ENCODE data around the gene GANC. TPM values are rescaled to one million over a fixed set of nuclear protein-coding genes. Genes with fewer than 3 reads are reported as not detected.

GANC gene
- total RNA-seq, 1 donor from 2014 or later = 17.8 TPM

DNA sequence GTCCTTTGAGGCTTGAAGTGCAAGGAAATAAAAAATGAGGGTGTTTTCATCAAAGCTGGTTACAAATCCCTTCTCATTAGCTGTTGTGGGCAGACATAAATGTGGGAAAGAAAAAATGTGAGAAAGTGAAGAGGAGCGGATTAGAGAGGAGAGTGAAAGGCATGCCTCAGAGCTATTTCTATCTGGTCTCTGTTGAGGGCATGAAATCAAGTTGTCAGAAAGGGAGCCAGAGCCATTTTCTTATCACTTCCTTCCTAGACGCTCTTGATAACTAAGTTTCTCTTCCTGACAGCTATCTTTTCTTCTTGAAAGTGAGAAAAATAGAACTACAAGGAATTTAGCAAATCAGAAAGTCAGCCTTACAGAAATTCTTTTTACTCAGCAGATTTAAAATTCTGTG lies 65.5 kb downstream of the GANC start:
- no peak for DNase-seq
- H3K27ac Mint-ChIP-seq (ENCODE audit: unreplicated experiment) = no peak overlapping the region
- TF ChIP-seq, protein P1, sequence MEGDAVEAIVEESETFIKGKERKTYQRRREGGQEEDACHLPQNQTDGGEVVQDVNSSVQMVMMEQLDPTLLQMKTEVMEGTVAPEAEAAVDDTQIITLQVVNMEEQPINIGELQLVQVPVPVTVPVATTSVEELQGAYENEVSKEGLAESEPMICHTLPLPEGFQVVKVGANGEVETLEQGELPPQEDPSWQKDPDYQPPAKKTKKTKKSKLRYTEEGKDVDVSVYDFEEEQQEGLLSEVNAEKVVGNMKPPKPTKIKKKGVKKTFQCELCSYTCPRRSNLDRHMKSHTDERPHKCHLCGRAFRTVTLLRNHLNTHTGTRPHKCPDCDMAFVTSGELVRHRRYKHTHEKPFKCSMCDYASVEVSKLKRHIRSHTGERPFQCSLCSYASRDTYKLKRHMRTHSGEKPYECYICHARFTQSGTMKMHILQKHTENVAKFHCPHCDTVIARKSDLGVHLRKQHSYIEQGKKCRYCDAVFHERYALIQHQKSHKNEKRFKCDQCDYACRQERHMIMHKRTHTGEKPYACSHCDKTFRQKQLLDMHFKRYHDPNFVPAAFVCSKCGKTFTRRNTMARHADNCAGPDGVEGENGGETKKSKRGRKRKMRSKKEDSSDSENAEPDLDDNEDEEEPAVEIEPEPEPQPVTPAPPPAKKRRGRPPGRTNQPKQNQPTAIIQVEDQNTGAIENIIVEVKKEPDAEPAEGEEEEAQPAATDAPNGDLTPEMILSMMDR (IDR thresholded peaks at IDR 0.05; ENCODE audit: partially characterized antibody, unreplicated experiment) = no peak
- H3K4me3 Mint-ChIP-seq (ENCODE audit: unreplicated experiment) = no peak overlapping the region
- H3K9me3 Mint-ChIP-seq (ENCODE audit: unreplicated experiment) = peaks cover 4% of the 10 kb centered on the region
- H3K27me3 Mint-ChIP-seq (ENCODE audit: unreplicated experiment) = no peaks in the 10 kb centered on the region
- H3K36me3 Mint-ChIP-seq (ENCODE audit: unreplicated experiment) = peaks cover 7% of the 10 kb centered on the region
- no peaks in the 10 kb centered on the region for H3K4me1 Mint-ChIP-seq (ENCODE audit: low read depth, unreplicated experiment)

DNA sequence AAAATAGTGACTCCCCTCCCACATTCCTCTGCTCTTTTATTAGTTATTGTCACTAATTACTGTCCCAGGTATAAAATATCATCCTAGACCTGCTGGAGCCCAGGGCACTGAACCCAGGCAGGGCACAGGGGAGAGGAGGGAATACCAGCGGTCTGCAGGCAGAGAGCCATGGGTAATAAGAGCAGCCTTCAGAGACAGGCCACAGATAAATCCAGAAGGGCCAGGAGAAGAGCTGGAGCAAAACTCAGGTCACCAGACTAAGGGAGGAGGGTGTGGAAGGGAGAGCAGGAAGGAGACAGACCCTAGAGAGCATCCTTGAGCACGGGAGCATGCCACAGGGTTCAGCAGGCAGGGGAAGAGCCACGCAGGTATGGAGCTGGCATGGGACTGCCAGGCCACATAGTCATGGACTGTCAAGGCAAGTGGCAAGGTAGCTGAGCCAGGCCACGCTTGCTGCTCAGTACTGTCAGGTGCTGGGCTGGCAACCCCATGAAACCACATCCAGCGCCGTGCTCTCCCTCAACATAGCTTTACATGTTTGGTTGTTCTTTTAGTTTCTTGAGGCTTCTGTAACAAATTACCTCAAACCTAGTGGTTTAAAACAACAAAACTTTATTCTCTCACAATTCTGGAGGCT lies 70.7 kb downstream of the GANC start:
- H3K4me1 Mint-ChIP-seq (ENCODE audit: low read depth, unreplicated experiment) = no peaks in the 10 kb centered on the region
- H3K27me3 Mint-ChIP-seq (ENCODE audit: unreplicated experiment) = no peaks in the 10 kb centered on the region
- no peaks in the 10 kb centered on the region for H3K9me3 Mint-ChIP-seq (ENCODE audit: unreplicated experiment)
- TF ChIP-seq, protein P1 (IDR thresholded peaks at IDR 0.05; ENCODE audit: partially characterized antibody, unreplicated experiment) = no peak
- no peak for DNase-seq
- H3K36me3 Mint-ChIP-seq (ENCODE audit: unreplicated experiment) = peaks cover 4% of the 10 kb centered on the region
- no peak overlapping the region for H3K27ac Mint-ChIP-seq (ENCODE audit: unreplicated experiment)
- no peak overlapping the region for H3K4me3 Mint-ChIP-seq (ENCODE audit: unreplicated experiment)

DNA sequence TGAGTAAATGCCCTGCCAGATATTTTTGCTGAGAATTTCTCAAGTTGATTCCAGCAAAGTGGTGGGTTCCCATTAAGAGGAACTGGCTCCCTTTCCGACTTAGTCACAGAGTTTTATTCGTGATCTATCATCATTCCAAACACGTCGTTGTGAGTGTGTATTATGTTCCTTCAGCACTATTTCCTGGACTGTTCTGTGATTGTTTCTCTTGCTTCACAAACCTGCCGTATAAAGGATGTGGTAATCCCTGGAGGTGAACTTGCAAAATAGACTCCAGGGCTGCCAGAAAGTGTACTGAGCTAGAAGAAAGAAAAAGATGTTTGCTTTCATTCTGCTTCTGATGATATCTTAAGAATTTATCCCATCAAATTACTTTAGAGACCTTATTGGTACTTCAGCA lies 71.8 kb downstream of the GANC start:
- H3K36me3 Mint-ChIP-seq (ENCODE audit: unreplicated experiment) = peaks cover 4% of the 10 kb centered on the region
- DNase-seq = no peak
- H3K27ac Mint-ChIP-seq (ENCODE audit: unreplicated experiment) = no peak overlapping the region
- TF ChIP-seq, protein P1 (IDR thresholded peaks at IDR 0.05; ENCODE audit: partially characterized antibody, unreplicated experiment) = no peak
- H3K4me1 Mint-ChIP-seq (ENCODE audit: low read depth, unreplicated experiment) = no peaks in the 10 kb centered on the region
- H3K4me3 Mint-ChIP-seq (ENCODE audit: unreplicated experiment) = no peak overlapping the region
- no peaks in the 10 kb centered on the region for H3K9me3 Mint-ChIP-seq (ENCODE audit: unreplicated experiment)
- H3K27me3 Mint-ChIP-seq (ENCODE audit: unreplicated experiment) = no peaks in the 10 kb centered on the region

DNA sequence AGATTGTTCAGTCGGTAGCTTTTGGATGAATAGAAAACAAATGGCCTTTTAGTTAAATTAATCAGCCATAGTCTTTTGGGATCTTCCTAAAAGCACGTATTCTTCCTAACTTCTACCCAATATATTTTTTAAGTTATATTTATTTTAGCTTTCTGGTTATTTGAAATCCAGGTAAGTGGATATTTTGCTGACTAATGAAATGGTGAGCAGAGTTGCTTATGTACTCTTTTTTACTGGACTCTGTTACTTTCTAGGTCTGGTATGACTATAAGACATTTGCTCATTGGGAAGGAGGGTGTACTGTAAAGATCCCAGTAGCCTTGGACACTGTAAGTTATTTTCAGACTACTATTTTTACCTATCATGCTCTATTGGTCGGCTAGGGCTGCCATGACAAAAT lies 72.5 kb downstream of the GANC start:
- TF ChIP-seq, protein P1 (IDR thresholded peaks at IDR 0.05; ENCODE audit: partially characterized antibody, unreplicated experiment) = no peak
- DNase-seq = no peak
- Mint-ChIP-seq H3K9me3 (ENCODE audit: unreplicated experiment) (no peaks in the 10 kb centered on the region), H3K36me3 (ENCODE audit: unreplicated experiment) (peaks cover 4% of the 10 kb centered on the region), H3K27me3 (ENCODE audit: unreplicated experiment) (no peaks in the 10 kb centered on the region), H3K4me1 (ENCODE audit: low read depth, unreplicated experiment) (no peaks in the 10 kb centered on the region), H3K27ac (ENCODE audit: unreplicated experiment) (no peak overlapping the region), H3K4me3 (ENCODE audit: unreplicated experiment) (no peak overlapping the region)

DNA sequence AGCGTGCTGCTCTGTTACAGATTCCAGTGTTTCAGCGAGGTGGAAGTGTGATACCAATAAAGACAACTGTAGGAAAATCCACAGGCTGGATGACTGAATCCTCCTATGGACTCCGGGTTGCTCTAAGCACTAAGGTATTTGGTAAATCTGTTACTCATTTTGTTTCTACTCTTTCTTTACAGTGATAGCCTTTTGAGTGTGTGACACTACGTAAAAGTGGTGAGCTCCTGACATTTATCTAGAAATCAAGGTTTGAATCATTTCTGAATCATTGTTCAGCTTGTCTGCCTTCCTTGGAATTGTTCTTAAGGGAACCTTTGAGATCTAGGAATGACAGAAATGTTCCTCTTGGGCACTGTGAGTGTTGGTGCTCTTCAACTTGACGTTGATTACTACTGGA lies 75.1 kb downstream of the GANC start:
- Mint-ChIP-seq H3K27ac (ENCODE audit: unreplicated experiment) (no peak overlapping the region), H3K4me1 (ENCODE audit: low read depth, unreplicated experiment) (no peaks in the 10 kb centered on the region), H3K36me3 (ENCODE audit: unreplicated experiment) (peaks cover 4% of the 10 kb centered on the region), H3K27me3 (ENCODE audit: unreplicated experiment) (no peaks in the 10 kb centered on the region), H3K9me3 (ENCODE audit: unreplicated experiment) (no peaks in the 10 kb centered on the region), H3K4me3 (ENCODE audit: unreplicated experiment) (no peak overlapping the region)
- DNase-seq = no peak
- TF ChIP-seq, protein P1 (IDR thresholded peaks at IDR 0.05; ENCODE audit: partially characterized antibody, unreplicated experiment) = no peak
